H9 (cell line): ENCODE results near the gene PRCD. TPM values are rescaled to one million over a fixed set of nuclear protein-coding genes. Genes with fewer than 3 reads are reported as not detected.

Experiments used
- DNase-seq: peaks from one replicate; pipeline ENCODE4 v3.0.0-alpha.2; 2017
- H2AFZ ChIP-seq: one replicate; pipeline ENCODE4 v1.6.1; 2013; ENCODE audit warnings: mild to moderate bottlenecking, low read length, control low read depth, moderate library complexity
- H2AK5ac ChIP-seq: 2 replicates; pipeline ENCODE4 v1.6.1; 2013; ENCODE audit warnings: low read length, control low read depth, mixed read lengths; ENCODE audit not compliant: insufficient read length
- H2BK120ac ChIP-seq: one replicate; pipeline ENCODE4 v1.6.1; 2013; ENCODE audit warnings: low read depth, mild to moderate bottlenecking, low read length, control low read depth, inconsistent platforms; ENCODE audit not compliant: poor library complexity, severe bottlenecking
- H2BK12ac ChIP-seq: 2 replicates; pipeline ENCODE4 v1.6.1; 2013; ENCODE audit warnings: low read length, control low read depth, mixed read lengths, low read depth; ENCODE audit not compliant: insufficient read length
- H2BK15ac ChIP-seq: 2 replicates; pipeline ENCODE4 v1.6.1; 2013; ENCODE audit warnings: low read depth, low read length, control low read depth
- H2BK20ac ChIP-seq: one replicate; pipeline ENCODE4 v1.6.1; 2013; ENCODE audit warnings: low read depth, mild to moderate bottlenecking, low read length, control low read depth, inconsistent platforms; ENCODE audit not compliant: poor library complexity, severe bottlenecking
- H2BK5ac ChIP-seq: 2 replicates; pipeline ENCODE4 v1.6.1; 2013; ENCODE audit warnings: low read length, control low read depth, mixed read lengths; ENCODE audit not compliant: insufficient read length
- H3K14ac ChIP-seq: 2 replicates; pipeline ENCODE4 v1.6.1; 2013; ENCODE audit warnings: low read length, control low read depth; ENCODE audit not compliant: insufficient read depth
- H3K18ac ChIP-seq: 2 replicates; pipeline ENCODE4 v1.6.1; 2013; ENCODE audit warnings: low read depth, mild to moderate bottlenecking, mixed read lengths, low read length, control low read depth; ENCODE audit not compliant: insufficient read length
- H3K23ac ChIP-seq: 2 replicates; pipeline ENCODE4 v1.6.1; 2013; ENCODE audit warnings: low read length, control low read depth, mixed read lengths, low read depth; ENCODE audit not compliant: insufficient read length
- H3K23me2 ChIP-seq: 2 replicates; pipeline ENCODE4 v1.6.1; 2013; ENCODE audit warnings: low read depth, mild to moderate bottlenecking, mixed read lengths, low read length, control low read depth; ENCODE audit not compliant: insufficient read length, poor library complexity, severe bottlenecking
- H3K27ac ChIP-seq: 2 replicates; pipeline ENCODE4 v1.5.1; 2013; ENCODE audit warnings: low read length, control low read depth, mixed read lengths, low read depth; ENCODE audit not compliant: insufficient read length
- H3K27me3 ChIP-seq: 2 replicates; pipeline ENCODE4 v1.6.1; 2013; ENCODE audit warnings: low read length, control low read depth, inconsistent platforms; ENCODE audit not compliant: insufficient read depth
- H3K4ac ChIP-seq: 2 replicates; pipeline ENCODE4 v1.6.1; 2013; ENCODE audit warnings: low read depth, mild to moderate bottlenecking, control low read depth, inconsistent platforms, low read length, moderate library complexity
- H3K4me1 ChIP-seq: 2 replicates; pipeline ENCODE4 v1.6.1; 2013; ENCODE audit warnings: low read length, control low read depth, inconsistent platforms; ENCODE audit not compliant: insufficient read depth
- H3K4me2 ChIP-seq: 2 replicates; pipeline ENCODE4 v1.6.1; 2013; ENCODE audit warnings: low read length, control low read depth, mixed read lengths; ENCODE audit not compliant: insufficient read length, insufficient read depth
- H3K56ac ChIP-seq: 2 replicates; pipeline ENCODE4 v1.6.1; 2013; ENCODE audit warnings: low read depth, mild to moderate bottlenecking, mixed read lengths, low read length, control low read depth; ENCODE audit not compliant: insufficient read length
- H3K79me1 ChIP-seq: 2 replicates; pipeline ENCODE4 v1.6.1; 2013; ENCODE audit warnings: low read depth, mild to moderate bottlenecking, moderate library complexity, low read length, control low read depth, inconsistent platforms; ENCODE audit not compliant: insufficient read depth, poor library complexity, severe bottlenecking
- H3K79me2 ChIP-seq: 2 replicates; pipeline ENCODE4 v1.6.1; 2013; ENCODE audit warnings: low read length, control low read depth, inconsistent platforms; ENCODE audit not compliant: insufficient read depth
- H3K9ac ChIP-seq: 2 replicates; pipeline ENCODE4 v1.6.1; 2013; ENCODE audit warnings: low read length, control low read depth, mixed read lengths; ENCODE audit not compliant: insufficient read length; ENCODE audit errors: extremely low read depth
- H3K9me3 ChIP-seq: one replicate; pipeline ENCODE4 v1.6.1; 2013; ENCODE audit warnings: low read depth, low read length, inconsistent platforms; ENCODE audit not compliant: control insufficient read depth
- H3T11ph ChIP-seq: one replicate; pipeline ENCODE4 v1.6.1; 2013; ENCODE audit warnings: mild to moderate bottlenecking, low read length, control low read depth, inconsistent platforms
- H4K20me1 ChIP-seq: one replicate; pipeline ENCODE4 v1.6.1; 2013; ENCODE audit not compliant: control insufficient read depth, insufficient read length, insufficient read depth
- H4K5ac ChIP-seq: 2 replicates; pipeline ENCODE4 v1.6.1; 2013; ENCODE audit warnings: low read depth, mild to moderate bottlenecking, mixed read lengths, low read length, control low read depth; ENCODE audit not compliant: insufficient read length
- H4K8ac ChIP-seq: replicated peaks from 2 replicates; pipeline ENCODE4 v1.6.1; 2013; ENCODE audit warnings: low read length, control low read depth, mixed read lengths, low read depth; ENCODE audit not compliant: insufficient read length
- H4K91ac ChIP-seq: 2 replicates; pipeline ENCODE4 v1.6.1; 2013; ENCODE audit warnings: low read depth, mild to moderate bottlenecking, moderate library complexity, mixed read lengths, low read length, control low read depth; ENCODE audit not compliant: insufficient read length
- H3K27ac Mint-ChIP-seq, 3 experiments: 2 replicates in 2 of 3; 3 replicates in 1 of 3; pipeline ENCODE4 v1.8.0; 2020 to 2021; ENCODE audit warnings: mixed read lengths in 3 of 3, mild to moderate bottlenecking in 1 of 3, moderate library complexity in 1 of 3
- H3K27me3 Mint-ChIP-seq: 2 replicates; pipeline ENCODE4 v1.8.0; 2021; ENCODE audit warnings: low read depth, mild to moderate bottlenecking, moderate library complexity, mixed read lengths
- H3K36me3 Mint-ChIP-seq, 3 experiments: 2 replicates in 2 of 3; 3 replicates in 1 of 3; pipeline ENCODE4 v1.8.0; 2020 to 2021; ENCODE audit warnings: low read depth in 3 of 3, mixed read lengths in 3 of 3; ENCODE audit not compliant: insufficient read depth in 1 of 3
- H3K4me1 Mint-ChIP-seq, 2 experiments: 2 replicates each; pipeline ENCODE4 v1.8.0; 2020; ENCODE audit warnings: mixed read lengths in 2 of 2
- H3K4me3 Mint-ChIP-seq, 2 experiments: 2 replicates in 1 of 2; 3 replicates in 1 of 2; pipeline ENCODE4 v1.8.0; 2020 to 2021; ENCODE audit warnings: mild to moderate bottlenecking in 2 of 2, mixed read lengths in 2 of 2, moderate library complexity in 1 of 2
- H3K9me3 Mint-ChIP-seq, 2 experiments: 2 replicates in 1 of 2; 3 replicates in 1 of 2; pipeline ENCODE4 v1.8.0; 2020; ENCODE audit warnings: mild to moderate bottlenecking in 2 of 2, mixed read lengths in 2 of 2, moderate library complexity in 1 of 2
- CTCF ChIP-seq: fragments of 200-600 bp; sonication (generic); conservative IDR thresholded peaks from 3 replicates; pipeline ENCODE4 v1.8.0; 2021; ENCODE audit warnings: antibody characterized with exemption, mild to moderate bottlenecking
- WGBS: extraction: QIAGEN DNeasy Blood & Tissue Kit; methylation state at CpG from one replicate; pipeline ENCODE4 v1.1.7; 2013; ENCODE audit warnings: missing lambda C conversion rate, low lambda C conversion rate, mixed read lengths; ENCODE audit not compliant: insufficient read length; ENCODE audit errors: extremely low coverage; 5-methylcytosine and 5-hydroxymethylcytosine counted together
- total RNA-seq: library from RNA; stranded (reverse); gene quantifications from 2 replicates; pipeline ENCODE4 v1.2.1, GENCODE V29; 2021

PRCD gene
- total RNA-seq, 1 experiment from 2014 or later: 0.46 TPM

- Histone ChIP-seq H3K27ac (no peak overlapping the region), H3K23me2 (peaks cover 7% of the 10 kb centered on the region), H4K5ac (no peak overlapping the region), H4K8ac (no peak overlapping the region), H3K27me3 (peaks cover 13% of the 10 kb centered on the region; the same call in 1 of the 2 replicates), H3K4me1 (peaks cover 2% of the 10 kb centered on the region; the same call in 1 of the 2 replicates), H3K4ac (no peak overlapping the region), H4K91ac (no peak overlapping the region), H3K14ac (no peak overlapping the region; the same call in 1 of the 2 replicates), H3T11ph (no peak overlapping the region), H3K79me2 (no peaks in the 10 kb centered on the region), H2AK5ac (no peak overlapping the region), H3K23ac (no peak overlapping the region), H3K18ac (no peak overlapping the region), H2BK120ac (no peak overlapping the region), H2BK15ac (no peak overlapping the region), H4K20me1 (peaks cover 4% of the 10 kb centered on the region), H3K4me2 (no peak overlapping the region), H3K79me1 (no peaks in the 10 kb centered on the region), H2BK12ac (no peak overlapping the region), H2BK5ac (no peak overlapping the region), H3K56ac (no peak overlapping the region), H2BK20ac (no peak overlapping the region), H2AFZ (no peak overlapping the region), H3K9ac (no peak overlapping the region), H3K9me3 (no peaks in the 10 kb centered on the region)
- WGBS: no CpG with 5 or more reads among the region's 10 CpGs
- Mint-ChIP-seq H3K27me3 (peaks cover 37% of the 10 kb centered on the region), H3K4me1 (peaks cover 31 to 45% of the 10 kb centered on the region in 2 experiments), H3K36me3 (no peaks in the 10 kb centered on the region), H3K27ac (peak overlapping the region in 1 of 3 experiments; percentile 56; a peak in 1 of 7 replicates), H3K4me3 (0 out of 5 replicates have a peak overlapping the region, but pooled peaks of 1 of the 2 experiments have one; percentile 2), H3K9me3 (no peaks in the 10 kb centered on the region)
- TF ChIP-seq CTCF: no peak
- no peak for DNase-seq
Observed at GRCh38 chr17:76542566-76542971, 2.7 kb downstream of the PRCD start.
